Measurements from ENCODE around the gene SLCO2B1. TPM values are rescaled to one million over a fixed set of nuclear protein-coding genes. Genes with fewer than 3 reads are reported as not detected.

Gene SLCO2B1
- polyA plus RNA-seq, 12 donors, result 8.4 to 43.4 (median 11.7) TPM; not detected in 1

GRCh38 chr11:75244052-75244814 is 93.3 kb downstream of the SLCO2B1 start:
- DNase-seq, result no peak

DNA sequence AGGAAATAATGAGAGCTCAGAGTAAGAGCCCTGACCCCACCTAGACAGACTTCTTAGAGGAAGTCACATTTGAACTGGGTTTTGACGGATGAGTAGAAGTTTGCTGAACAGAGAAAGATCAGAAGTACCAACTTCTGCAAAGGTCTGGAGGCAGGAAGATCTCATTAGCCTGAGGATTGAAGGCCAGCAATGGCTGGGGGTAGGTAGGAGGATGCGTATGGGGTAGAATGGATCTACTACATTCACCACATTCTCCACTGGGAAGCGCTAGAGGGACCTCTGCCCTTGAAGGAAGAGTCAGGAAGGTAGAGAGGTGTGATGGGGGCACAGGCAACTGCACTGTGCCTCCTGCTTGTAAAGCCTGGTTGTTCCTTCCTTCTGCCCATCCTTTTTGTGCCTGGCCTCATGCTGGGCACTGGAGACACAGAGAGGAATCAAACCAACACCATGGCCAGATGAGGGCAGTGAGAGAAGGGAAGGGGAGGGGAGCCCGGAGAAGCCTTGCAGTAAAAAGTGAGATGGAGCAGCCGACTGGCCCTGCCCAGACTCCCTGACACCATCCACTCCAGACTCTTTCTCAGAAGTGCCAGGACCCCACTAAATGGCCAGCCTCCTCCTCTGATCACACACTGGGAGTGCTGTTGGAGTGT is 94.6 kb downstream of the SLCO2B1 start:
- DNase-seq, result no peak

GRCh38 chr11:75246006-75246670 is 95.2 kb downstream of the SLCO2B1 start:
- DNase-seq, result no peak

- DNase-seq, result no peak
These were observed 95.9 kb downstream of the SLCO2B1 start for GRCh38 chr11:75246671-75247350.

GRCh38 chr11:75248924-75249256 is 98.0 kb downstream of the SLCO2B1 start:
- no peak for DNase-seq

- DNase-seq, result no peak
These were observed 98.8 kb downstream of the SLCO2B1 start for GRCh38 chr11:75249704-75250103.

DNA sequence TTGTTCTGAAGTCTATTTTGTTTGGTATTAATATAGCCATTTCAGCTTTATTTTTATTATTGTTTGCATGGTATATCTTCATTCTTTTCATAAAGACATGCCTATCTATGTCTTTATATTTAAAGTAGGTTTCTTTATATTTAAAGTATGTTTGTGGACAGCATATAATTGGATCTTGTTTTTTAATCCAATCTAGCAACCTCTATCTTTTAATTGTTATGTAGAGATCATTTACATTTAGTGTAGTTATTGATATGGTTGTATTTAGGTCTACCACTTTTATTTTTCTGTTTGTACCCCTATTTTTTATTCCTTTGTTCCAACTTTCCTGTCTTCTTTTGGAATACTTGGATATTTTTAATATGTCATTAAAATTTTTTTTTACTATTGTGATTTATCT is 103.4 kb downstream of the SLCO2B1 start:
- DNase-seq, result no peak

Other genes starting within 250 kb of the SLCO2B1 start
- 10 to 100 TPM in 5 of 12 donors, 1 to 10 TPM in 6, not detected in 1; 4.6 to 16.4 (median 9.7) TPM for gene XRRA1, start 202.0 kb upstream of the SLCO2B1 start, polyA plus RNA-seq (ENCODE audit: insufficient read length in 12 of 12)
- 100 to 1,000 TPM in 5 of 12 donors, 10 to 100 TPM in 6, not detected in 1; 73.8 to 117 (median 97.7) TPM for gene SPCS2, start 201.8 kb upstream of the SLCO2B1 start, polyA plus RNA-seq (ENCODE audit: insufficient read length in 12 of 12)
- gene NEU3, start 162.2 kb upstream of the SLCO2B1 start, polyA plus RNA-seq (ENCODE audit: insufficient read length in 12 of 12), result 10 to 100 TPM in 9 of 12 donors, 1 to 10 TPM in 2, not detected in 1; 5.9 to 25.7 (median 18.4) TPM
- gene OR2AT4, start 54.2 kb upstream of the SLCO2B1 start, polyA plus RNA-seq (ENCODE audit: insufficient read length in 12 of 12), result under 1 TPM in 7 of 12 donors, not detected in 5; 0.03 to 0.16 (median 0.11) TPM
- gene TPBGL, start 89.7 kb downstream of the SLCO2B1 start, polyA plus RNA-seq (ENCODE audit: insufficient read length in 12 of 12), result under 1 TPM in 10 of 12 donors, not detected in 2; 0.07 to 0.58 (median 0.23) TPM
- 10 to 100 TPM in 11 of 12 donors, not detected in 1; 13.6 to 27.2 (median 18.7) TPM for gene ARRB1, start 200.6 kb downstream of the SLCO2B1 start, polyA plus RNA-seq (ENCODE audit: insufficient read length in 12 of 12)
- 1,000 to 10,000 TPM in 11 of 12 donors, not detected in 1; 2,672 to 3,446 (median 2,942) TPM for gene RPS3, start 248.4 kb downstream of the SLCO2B1 start, polyA plus RNA-seq (ENCODE audit: insufficient read length in 12 of 12)